ENCODE measurements around the gene MRGPRG. TPM values are rescaled to one million over a fixed set of nuclear protein-coding genes. Genes with fewer than 3 reads are reported as not detected.
A peak's percentile ranks its signal among the peaks of the same experiment; 100 is the strongest.
"Not testable (repeated sequence)": the region's sequence is repeated elsewhere in the genome, so short reads cannot be mapped to it uniquely, and the experiment has no call there.

Gene MRGPRG
- total RNA-seq, 1 donor from 2014 or later = not detected

DNA sequence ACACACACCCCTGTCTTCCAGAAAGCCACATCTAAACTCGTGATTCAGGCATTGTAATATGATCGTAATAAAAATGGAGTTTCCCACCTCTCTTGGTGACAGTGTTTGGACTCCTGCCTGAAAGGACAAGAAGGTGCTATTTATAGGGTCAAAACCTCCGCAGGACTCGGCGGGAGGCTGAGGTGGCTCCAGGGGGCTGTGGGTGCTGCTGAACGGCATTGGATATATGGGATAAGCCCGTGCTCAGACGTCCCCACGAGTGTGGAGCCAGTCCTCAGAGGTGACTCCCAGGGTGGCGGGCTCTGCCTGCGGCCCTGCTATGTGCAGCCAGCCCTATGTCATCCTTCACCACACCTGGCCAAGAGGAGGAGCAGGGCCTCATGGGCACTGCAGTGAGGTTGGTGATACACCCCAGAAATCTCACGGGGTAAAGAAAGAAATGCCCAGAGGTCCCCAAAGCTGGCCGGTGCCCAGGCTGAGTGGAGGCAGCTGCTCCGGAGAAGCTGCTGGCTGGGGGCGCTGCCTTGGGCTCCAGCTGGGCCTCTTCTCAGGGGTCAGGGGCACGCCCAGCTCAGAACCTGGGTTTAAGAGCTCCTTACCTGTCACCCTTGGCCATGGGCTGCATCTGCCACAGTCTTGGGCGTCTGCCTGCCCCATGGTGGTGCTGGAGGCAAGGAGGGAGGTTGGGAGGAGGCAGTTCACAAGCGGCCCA lies 48.4 kb downstream of the MRGPRG start:
- TF ChIP-seq, protein P1, sequence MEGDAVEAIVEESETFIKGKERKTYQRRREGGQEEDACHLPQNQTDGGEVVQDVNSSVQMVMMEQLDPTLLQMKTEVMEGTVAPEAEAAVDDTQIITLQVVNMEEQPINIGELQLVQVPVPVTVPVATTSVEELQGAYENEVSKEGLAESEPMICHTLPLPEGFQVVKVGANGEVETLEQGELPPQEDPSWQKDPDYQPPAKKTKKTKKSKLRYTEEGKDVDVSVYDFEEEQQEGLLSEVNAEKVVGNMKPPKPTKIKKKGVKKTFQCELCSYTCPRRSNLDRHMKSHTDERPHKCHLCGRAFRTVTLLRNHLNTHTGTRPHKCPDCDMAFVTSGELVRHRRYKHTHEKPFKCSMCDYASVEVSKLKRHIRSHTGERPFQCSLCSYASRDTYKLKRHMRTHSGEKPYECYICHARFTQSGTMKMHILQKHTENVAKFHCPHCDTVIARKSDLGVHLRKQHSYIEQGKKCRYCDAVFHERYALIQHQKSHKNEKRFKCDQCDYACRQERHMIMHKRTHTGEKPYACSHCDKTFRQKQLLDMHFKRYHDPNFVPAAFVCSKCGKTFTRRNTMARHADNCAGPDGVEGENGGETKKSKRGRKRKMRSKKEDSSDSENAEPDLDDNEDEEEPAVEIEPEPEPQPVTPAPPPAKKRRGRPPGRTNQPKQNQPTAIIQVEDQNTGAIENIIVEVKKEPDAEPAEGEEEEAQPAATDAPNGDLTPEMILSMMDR (IDR thresholded peaks at IDR 0.05) = no peak
- TF ChIP-seq POLR2AphosphoS5 (IDR thresholded peaks at IDR 0.05; ENCODE audit: insufficient read depth in 1 of 2, low read depth in 1 of 2) (no peak), POLR2A (IDR thresholded peaks at IDR 0.05) (no peak)
- no peaks in the 10 kb centered on the region for H3K36me3 ChIP-seq
- DNase-seq (ENCODE audit: extremely low spot score in 2 of 2) = no peak
- H3K4me3 ChIP-seq = peak overlapping the region; percentile 37 to 49
- H3K27me3 ChIP-seq = no peaks in the 10 kb centered on the region
- no peaks in the 10 kb centered on the region for H3K9me3 ChIP-seq
- H3K4me1 ChIP-seq = peaks cover 26% of the 10 kb centered on the region
- H3K27ac ChIP-seq = peak overlapping the region; percentile 76
- intact Hi-C loops (cut with DNase I) = no loop called here

DNA sequence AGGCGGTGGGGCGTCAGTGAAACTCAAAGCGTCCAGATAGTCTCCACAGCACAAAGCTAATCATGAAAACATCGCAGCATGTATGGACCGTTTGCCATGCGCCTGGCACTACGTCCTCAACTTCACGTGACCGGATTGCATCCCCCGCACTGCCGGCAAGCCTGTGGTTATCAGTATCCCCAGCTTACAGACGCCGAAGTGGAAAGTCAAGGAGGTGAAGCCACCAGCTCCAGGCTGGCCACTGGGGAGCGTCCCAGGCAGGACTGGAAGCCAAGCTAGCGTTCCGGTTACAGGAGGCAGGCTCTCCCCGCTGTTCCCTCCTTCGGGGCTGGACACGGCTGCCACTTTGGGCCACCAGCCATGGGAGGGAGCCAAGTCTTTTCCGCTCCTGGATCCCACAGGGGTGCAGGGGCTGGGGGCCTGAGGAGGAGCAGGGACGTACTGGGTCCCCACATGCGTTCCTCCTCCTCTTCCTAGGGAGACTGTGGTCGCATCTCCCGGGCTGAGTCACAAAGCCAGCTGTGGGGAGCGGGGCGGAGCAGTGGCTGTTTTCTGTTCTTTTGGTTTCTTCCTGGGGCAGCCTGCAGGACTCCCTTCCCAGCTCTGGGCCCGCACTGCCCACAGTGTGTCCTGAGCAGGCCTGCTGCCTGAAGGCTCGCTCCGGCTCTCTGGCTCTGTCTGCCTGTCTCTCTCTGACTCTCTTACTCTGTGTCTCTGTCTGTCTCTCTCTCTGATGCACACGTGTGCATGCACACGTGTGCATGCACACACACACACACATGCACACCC lies 49.2 kb downstream of the MRGPRG start:
- DNase-seq (ENCODE audit: extremely low spot score in 2 of 2) = no peak
- Histone ChIP-seq H3K9me3 (no peaks in the 10 kb centered on the region), H3K27me3 (no peaks in the 10 kb centered on the region), H3K36me3 (no peaks in the 10 kb centered on the region), H3K4me3 (peak overlapping the region; percentile 37 to 49), H3K27ac (peak overlapping the region; percentile 76), H3K4me1 (peaks cover 28% of the 10 kb centered on the region)
- TF ChIP-seq, protein P1 (IDR thresholded peaks at IDR 0.05) = no peak
- peak in 1 of 2 donors; percentile 76 for TF ChIP-seq POLR2AphosphoS5 (IDR thresholded peaks at IDR 0.05; ENCODE audit: insufficient read depth in 1 of 2, low read depth in 1 of 2)
- intact Hi-C loops (cut with DNase I) = no loop called here

DNA sequence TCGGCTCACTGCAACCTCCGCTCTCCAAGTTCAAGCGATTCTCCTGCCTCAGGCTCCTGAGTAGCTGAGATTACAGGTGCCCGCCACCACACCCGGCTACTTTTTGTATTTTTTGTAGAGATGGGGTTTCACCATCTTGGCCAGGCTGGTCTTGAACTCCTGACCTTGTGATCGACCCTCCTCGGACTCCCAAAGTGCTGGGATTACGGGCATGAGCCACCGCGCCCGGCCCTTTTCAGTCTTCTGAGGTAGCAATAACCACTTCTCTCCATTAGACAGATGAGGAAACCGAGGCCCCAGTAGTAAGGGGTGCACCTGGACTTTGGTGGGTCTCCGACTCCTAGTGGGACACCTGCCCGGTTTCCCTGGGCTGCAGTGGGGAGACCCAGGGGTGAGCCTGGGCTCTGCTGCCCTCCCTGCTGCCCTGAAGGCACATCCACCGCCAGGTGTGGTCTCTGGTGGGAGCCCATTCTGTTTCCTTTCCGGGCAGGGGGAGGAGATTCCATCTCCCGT lies 49.8 kb downstream of the MRGPRG start:
- DNase-seq (ENCODE audit: extremely low spot score in 2 of 2); H3K36me3 ChIP-seq; H3K9me3 ChIP-seq; intact Hi-C loops (cut with DNase I); H3K27me3 ChIP-seq: not testable (repeated sequence)
- peak overlapping the region; percentile 37 to 49 for H3K4me3 ChIP-seq
- H3K4me1 ChIP-seq = peaks cover 35% of the 10 kb centered on the region
- H3K27ac ChIP-seq = peak overlapping the region; percentile 76

Other genes with a start within 250 kb of the MRGPRG start
- 108 TPM for gene NAP1L4, start 226.5 kb downstream of the MRGPRG start, total RNA-seq
- gene CARS1, start 161.4 kb downstream of the MRGPRG start, total RNA-seq = 26.0 TPM
- gene OSBPL5, start 53.5 kb downstream of the MRGPRG start, total RNA-seq = 88.4 TPM
- not detected for gene MRGPRE, start 13.6 kb upstream of the MRGPRG start, total RNA-seq
- gene ZNF195, start 160.3 kb upstream of the MRGPRG start, total RNA-seq = 13.0 TPM

All from vagina (tissue), 2 donors.